ENCODE measurements around the gene ZEB2.

Gene ZEB2

DNA sequence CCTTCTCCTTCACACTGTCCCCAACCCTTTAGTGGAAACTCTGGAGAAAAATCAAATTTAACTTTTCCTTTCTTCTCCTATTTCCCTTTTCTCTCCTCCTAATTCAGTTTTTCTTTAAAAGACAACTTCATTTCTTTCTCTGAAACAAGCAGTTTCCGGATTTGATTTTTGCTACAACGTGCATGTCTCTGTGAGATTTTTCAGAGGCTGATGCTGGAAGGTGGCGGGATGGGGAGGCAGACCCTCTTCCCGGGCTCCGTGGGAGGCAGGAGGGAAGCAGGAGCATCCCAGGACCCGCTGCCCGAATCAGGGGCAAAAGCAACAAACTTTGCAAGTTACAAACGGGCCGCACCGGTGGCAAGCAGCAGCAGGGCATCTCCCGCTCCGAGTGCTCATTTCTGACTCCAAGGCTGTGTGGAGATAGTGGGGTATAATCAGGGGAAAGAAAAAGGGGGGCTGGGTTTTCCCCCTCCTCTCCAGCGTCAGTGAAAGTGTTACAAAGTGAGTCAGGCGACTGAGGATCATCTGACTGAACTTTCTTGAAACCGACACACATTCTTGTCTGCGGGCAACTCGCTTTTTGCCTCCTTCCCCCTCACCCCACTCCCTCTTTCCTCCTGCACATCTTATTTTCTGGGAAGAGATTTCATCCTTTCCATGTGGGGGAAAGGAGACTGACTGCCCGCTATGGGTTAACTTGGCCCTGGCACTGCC lies 6.4 kb downstream of the ZEB2 start:
- no peak for DNase-seq (ENCODE audit: low read depth in 3 of 3)

- DNase-seq (ENCODE audit: low read depth in 3 of 3), result no peak
Observed at GRCh38 chr2:144512891-144513351, 7.0 kb downstream of the ZEB2 start.

- DNase-seq (ENCODE audit: low read depth in 3 of 3), result no peak
Observed at GRCh38 chr2:144512470-144512869, 7.4 kb downstream of the ZEB2 start.

GRCh38 chr2:144511937-144512336 lies 8.0 kb downstream of the ZEB2 start:
- DNase-seq (ENCODE audit: low read depth in 3 of 3), result no peak

DNA sequence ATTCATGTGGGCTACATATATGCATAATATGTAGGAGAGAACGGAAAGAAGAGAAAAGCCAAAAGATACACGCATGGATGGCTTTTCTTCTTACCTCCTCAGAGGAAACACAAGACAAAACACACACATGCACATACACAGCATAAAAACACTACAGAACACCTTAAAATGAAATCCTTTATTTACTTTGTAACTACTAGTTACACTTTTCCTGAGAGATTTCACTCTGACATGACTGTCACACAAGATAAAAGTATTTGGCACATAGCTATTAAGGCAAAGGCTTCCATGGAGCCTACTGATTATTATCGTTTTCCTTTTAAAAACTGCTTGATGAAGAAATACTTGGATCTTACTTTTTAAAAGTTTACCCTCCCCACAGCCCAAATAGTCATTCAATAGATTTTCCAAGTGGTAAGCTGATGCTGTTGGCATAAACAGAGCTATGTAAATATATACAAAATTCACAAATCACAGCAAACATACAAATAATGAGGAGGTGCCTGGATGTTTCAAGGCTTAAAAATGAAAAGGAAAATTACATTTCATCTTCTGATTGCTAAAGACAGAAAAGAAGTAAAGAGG lies 8.6 kb downstream of the ZEB2 start:
- no peak for DNase-seq (ENCODE audit: low read depth in 3 of 3)

GRCh38 chr2:144510294-144510991 lies 9.5 kb downstream of the ZEB2 start:
- DNase-seq (ENCODE audit: low read depth in 3 of 3), result no peak

- no peak for DNase-seq (ENCODE audit: low read depth in 3 of 3)
Observed at GRCh38 chr2:144509879-144510221, 10.1 kb downstream of the ZEB2 start.

DNA sequence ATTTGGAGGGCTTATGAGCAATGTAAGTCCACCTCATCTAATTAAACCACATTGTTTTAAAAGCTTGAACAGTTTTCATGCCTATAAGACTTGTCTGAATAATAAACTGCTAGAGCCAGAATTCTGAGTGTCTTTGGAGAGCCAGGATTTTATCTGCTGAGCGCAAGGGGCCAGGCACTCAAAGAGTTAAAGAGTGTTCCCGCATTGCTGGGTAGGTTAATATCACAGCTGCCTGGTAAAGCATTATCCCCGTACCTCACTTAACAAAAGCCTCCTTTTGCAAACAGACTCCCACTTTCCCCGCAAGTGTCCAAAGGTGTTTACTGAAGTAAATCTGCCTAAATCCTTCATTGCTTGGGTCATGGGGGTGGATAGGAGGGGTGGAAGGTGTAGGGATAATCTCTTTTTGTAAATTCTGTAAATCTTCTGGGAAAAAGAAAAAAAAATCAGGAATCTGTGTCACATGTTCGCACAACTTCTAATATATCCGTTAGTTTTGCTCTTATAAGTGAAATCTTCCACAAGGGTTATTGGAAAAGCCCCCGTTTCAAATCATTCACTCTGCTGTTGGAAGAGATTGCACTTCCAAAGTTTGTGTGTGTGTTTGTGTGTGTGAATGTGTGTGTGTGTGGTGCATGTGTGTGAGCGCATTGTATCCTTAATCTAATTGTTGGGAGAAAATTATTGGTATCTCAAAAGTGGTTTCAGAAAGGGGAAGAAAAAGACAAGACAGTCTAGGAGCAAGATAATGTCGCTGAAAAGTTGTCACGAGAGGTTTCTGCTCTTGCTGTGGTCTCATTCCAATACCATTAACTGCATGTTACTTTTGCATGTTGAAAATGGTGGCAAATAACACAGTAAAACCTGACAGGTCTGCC lies 10.7 kb downstream of the ZEB2 start:
- DNase-seq (ENCODE audit: low read depth in 3 of 3), result no peak

DNA sequence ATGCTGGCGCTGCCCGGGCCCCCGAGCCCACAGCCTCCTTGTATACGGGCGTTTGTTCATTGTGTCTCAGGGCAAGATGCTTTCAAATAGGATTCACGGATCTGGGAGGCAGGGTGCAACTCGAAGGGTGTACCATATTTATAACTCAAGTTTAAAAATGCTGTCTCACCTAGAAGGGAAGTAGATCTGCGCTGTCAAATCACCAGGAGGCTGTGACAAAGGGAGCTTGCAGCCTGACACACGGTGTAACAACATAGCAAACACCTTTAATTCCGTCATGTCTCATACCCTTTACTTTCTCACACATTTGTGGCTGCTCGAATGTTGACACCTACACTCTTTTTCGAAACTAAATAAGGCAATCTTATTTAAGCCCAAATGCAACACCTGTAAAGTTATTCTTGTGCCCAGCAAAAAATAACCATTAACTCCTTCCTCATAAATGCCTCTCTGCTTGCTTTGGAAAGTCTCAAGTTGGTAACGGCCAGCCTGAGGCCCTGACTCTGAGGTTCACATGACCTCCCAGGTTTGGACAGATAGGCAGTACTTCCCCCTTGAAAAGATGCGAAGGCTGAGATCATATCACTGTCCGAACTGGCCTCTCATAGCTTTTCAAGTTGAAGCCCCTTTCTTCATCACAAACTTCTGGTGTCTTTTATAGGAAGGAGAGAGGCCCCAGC lies 11.6 kb downstream of the ZEB2 start:
- DNase-seq (ENCODE audit: low read depth in 3 of 3), result no peak

DNA sequence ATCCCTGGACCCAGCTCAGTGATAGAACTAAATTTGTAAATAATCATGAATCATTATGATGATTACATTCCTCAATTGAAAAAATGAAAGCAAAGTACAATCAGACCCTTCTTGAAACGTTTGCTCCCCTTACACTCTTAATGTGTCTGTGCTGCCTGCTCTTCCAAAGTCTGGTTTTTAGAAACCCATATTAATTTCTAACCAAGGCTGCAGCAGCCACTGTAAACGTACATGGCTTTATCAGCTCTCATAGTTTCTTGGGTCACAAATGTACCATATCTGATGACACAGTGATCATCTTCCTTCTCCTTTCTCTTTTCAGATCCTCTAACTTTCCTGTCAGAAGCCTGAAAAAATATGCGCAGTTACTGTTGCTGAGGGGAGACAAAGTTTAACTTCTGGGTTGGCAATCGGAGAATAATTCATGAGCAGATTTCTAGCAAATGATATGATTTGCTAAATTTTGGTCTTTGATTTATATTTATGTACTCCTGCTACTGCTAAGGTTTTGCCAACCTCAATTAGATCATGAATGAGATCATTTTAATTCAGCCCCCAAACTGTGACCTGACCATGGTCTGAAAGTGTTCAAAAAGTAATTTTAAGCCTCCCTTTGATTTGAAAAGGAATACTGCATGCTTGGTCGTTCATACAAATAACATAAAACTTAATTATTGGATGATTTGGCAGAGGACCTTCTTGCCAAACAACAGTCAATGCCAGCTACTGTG lies 12.3 kb downstream of the ZEB2 start:
- no peak for DNase-seq (ENCODE audit: low read depth in 3 of 3)

DNA sequence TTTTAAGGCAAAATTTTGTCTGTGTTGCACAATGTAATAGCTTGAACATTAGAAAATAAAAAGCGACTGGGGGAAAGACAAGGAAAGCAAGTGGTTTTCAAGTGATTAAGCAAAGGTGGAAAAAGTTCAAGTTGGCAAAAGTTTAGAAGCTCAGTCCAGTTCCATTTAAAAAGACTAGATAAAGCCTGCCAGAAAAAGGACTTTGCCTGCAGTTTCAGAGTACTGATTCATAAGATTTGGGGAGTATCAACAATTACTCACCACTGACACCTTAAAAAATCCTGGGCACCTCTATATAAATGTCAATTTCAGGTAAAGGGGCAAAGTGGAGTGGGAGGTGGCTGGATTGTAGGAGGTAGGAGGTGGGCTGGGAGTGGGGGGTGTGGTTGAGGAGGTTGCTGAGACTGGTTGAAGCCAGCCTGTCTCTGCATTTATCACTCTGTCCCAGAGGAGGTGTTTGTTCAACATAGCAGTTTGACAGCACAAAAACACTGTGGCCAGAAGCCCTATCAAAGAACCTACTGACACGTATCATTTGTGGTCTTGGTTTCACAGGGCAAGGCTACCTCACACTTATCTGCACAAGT lies 14.6 kb downstream of the ZEB2 start:
- DNase-seq (ENCODE audit: low read depth in 3 of 3), result no peak

DNA sequence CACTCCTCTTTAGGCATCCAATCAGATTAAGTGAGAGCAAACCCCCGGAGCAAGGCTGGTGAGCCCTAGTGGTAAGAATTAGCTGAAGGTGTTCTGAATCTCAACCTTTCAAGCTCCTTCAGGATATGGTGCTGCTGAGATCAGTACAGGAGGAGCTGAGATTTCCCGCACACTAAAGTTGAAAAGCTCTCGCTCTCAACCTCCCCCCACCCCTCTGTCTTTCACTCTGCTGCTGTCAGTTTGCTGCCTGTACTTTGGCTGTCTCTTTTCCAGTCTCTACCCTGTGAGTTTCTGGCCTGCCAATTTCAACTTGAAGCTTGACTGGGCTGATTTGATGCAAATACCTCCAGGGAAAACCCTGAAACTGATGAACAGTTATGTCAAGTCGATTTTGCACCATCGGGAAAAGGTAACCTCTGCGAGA lies 15.7 kb downstream of the ZEB2 start:
- DNase-seq (ENCODE audit: low read depth in 3 of 3), result no peak

GRCh38 chr2:144503242-144503641 lies 16.7 kb downstream of the ZEB2 start:
- DNase-seq (ENCODE audit: low read depth in 3 of 3), result no peak

- no peak for DNase-seq (ENCODE audit: low read depth in 3 of 3)
Observed at GRCh38 chr2:144502369-144502768, 17.6 kb downstream of the ZEB2 start.

- no peak for DNase-seq (ENCODE audit: low read depth in 3 of 3)
Observed at GRCh38 chr2:144501627-144502026, 18.3 kb downstream of the ZEB2 start.

GRCh38 chr2:144501118-144501517 lies 18.8 kb downstream of the ZEB2 start:
- no peak for DNase-seq (ENCODE audit: low read depth in 3 of 3)

GRCh38 chr2:144500563-144500962 lies 19.4 kb downstream of the ZEB2 start:
- DNase-seq (ENCODE audit: low read depth in 3 of 3), result no peak

DNA sequence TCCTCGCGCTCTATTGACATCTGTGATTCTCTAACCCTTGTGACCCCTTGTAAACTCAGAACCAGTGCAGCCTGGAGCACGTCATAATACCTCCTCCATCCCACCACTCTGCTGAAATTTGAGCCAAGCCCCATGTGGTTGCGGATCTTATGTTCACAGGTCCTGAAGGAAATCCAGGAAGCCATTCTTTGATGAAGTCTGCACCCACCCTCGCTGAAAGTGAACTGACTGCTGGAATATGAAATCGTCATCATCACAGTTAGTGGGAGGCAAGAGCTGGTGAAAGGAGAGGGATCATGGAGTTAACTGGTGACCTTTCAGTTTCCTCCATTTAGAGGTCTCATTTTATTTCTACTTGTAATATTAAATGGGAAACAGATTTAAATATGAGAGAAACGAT lies 21.6 kb downstream of the ZEB2 start:
- DNase-seq (ENCODE audit: low read depth in 3 of 3), result no peak

DNA sequence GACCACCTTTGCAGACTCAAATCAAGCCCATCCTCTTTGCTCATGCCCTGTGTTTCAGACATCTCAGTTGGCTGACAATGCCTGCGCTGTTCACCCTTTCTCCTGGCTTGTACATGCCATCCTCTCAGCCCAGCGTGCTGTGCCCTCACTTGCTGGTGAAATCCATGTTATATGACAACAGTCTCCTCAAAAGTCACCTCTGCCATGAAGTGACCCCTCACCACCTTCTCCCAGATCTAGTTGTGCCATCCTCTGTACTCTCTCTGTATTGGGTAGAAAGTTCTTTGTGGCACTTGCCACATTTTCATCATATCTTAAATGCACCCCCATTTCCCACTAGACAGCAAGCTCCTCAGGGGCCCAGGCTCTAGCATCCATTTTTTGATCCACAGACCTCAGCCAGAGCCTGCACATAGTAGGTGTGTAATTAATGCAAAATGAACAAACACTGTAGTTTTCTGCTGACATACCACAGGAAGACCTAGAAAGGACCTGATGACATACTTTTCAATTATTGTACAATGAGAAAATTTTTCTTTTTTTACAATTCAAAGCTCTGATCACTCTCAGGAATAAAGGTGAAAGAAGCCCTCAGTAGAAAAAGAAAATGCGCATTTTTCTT lies 22.8 kb downstream of the ZEB2 start:
- DNase-seq (ENCODE audit: low read depth in 3 of 3), result no peak
